ENCODE data around the gene CLK3.

The CLK3 gene

DNA sequence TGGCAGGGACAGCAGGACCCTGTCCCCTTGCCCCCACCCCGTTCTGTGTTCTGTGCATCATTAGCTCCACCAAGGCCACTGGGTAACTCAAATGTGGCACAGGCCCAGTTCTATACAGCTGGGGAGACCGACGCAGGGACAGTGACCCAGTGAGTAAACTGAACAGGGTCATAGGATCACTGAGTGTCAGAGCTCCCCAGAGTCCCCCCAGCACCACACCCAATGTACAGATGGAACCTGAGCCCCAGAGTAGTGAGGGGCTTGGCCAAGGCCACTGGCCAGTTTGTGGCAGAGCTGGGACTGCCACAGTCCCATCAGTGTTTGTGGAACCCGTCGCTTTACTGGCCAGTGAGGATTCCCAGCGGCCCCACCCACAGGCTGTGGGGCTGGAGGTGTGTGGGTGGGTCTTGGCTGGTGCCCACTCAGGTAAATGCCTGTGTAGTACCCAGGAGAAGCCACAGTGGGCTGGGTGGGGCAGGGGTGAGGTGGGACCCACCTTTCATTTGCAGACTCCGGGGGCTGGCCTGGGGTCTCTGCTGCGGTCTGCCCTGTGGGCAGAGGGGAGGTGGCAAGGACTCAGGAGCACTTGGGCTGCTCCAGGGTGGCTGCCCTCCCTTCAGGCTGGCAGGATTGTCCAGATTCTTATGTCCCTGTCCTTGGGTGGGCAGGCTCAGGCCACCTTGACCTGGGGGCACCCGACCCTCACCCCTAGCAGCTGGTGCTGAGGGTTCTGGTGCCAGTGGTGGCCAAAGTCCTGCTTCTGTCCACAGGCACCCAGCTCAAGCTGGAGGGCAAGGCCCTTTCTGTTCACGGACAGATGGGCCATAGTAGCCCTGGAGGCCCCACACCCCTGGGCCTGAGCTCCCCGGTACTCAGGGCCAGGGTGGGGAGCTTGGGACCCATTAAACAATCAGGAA is 11.6 kb upstream of the CLK3 start:
- no peak for DNase-seq

DNA sequence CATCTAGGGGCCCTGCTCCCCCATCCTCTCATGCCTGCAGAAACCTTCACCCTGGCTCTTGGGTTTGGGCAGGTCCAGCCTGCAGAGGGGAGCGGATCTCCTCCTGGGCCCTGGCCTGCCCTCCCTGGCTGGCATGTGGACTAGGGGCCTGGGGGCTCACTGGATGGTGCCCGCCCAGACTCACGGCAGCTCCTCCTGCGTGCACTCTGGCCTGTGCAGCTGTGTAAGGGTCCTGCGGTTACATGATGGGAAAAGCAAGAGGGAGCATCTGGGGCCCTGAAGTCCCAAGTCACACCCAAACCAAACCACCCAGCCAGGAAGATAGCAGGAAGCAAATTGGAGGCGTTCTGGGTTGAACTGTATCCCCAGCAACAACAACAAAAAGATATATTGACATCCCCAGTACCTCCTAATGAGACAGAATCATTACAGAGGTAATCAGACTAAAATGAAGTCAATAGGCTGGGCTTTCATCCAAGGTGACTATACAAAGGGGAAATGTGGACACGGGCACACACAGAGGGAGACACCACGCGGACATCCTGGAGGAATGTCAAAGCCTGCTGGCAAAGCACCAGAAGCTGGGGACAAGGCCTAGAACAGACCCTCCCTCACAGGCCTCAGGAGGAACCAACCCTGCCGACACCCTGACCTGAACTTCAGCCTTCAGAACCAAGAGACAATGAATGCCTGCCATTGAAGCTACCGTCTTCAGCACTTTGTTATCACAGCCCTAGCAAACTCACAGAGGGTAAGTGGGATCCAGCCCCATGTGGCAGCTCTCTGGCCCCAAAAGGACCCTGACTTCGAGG is 10.4 kb upstream of the CLK3 start:
- no peak for DNase-seq

DNA sequence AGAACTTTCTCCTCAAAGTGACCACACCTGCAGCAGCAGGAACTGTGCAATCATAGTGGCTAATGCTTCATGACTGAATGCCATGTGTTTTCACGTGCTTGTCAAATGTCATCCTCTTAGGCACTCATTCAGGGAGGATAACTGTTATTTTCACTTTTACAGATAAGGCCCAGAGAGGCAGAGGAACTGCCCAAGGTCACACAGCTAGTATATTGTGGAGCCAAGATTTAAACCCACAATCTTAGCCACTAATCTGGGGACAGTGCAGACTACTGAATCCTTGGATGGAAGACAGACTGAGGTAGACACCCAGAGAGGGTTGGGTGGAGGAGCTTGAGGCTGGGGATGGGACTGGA is 9.9 kb upstream of the CLK3 start:
- no peak for DNase-seq

DNA sequence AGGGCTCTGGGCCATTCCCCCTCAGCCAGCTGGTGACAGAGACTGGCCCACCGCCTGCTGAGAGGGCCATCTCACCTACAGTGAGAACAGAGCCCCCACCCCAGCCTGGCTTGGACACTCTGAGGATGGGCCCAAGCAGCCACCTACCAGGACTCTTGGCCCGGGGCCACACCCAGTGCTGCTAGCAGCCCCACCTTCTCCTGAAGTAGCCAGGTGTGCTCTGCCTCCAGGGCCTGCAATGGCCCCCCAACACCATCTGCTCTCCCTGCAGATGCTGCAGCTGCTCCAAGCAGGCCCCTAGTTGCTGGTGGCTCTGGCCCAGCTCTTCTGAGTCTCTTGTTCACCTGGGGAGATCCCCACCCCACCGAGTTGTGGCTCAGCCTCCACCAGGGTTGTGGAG is 6.8 kb upstream of the CLK3 start:
- DNase-seq, result no peak

DNA sequence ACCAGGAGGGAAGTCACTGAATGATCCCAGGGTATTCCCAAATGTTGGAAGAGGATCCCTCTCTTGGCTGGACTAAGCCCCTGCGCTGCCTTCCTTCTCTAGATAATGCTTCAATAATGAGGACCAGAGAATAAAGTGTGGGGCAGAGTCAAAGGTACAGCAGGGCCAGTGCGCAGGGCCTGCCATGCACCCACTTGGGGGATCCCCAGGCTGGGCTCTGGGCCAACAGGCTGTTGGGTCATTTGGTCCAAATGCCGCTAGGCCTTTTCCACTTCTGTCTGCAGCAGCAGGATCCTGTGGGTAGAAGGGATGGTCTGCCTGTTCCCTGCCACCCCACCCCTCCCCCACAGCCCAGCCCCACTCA is 5.7 kb upstream of the CLK3 start:
- no peak for DNase-seq

DNA sequence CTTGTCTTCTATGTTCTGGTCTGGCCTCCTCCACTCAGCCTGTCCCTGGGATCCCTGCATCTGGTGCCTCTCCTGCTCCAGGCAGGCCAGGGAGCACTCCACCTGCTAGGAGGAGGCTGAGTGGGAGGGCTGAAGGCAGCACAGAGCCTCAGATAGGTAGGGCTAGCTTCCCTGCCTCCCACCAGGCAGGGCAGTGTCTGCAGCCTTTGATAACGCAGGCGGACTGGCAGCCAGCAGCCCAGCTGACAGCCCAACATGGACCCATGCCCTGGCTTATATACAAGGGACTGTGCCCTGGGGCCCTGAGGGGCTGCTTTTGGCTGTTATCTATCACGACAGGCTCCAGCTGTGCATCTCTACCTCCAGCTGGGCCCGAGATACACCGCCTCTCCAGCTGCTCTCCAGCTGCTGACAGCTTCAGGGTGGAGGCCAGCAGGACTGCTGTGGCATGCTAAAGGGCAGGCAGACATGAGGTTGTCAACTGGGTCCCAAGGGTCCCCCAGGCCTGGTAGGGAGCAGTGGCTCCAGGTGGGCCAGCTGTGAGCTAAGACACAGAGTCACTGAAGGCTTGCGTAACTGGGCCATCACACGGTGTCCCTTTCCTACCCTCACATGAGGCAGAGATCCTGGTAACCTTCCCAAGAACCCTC is 5.2 kb upstream of the CLK3 start:
- DNase-seq, result no peak

DNA sequence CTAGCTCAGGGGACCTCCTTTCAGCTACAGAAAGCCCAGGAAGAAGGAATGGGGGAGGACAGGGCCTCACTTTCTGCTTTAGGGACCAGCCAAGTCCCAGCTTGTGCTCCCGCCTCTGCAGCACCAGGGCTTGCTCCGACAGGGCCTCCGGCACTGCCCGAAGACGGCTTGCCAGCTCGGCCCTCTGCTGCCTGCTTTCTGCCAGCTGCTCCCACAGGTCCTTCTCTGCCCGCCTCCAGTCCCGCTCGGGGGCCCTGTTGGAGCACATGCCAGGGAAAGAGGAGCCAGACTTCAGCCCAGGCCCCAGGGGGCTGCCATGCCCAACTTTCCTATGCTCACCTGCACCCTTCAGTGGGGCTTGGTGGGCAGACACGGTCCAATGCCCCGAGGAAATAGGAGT is 4.3 kb upstream of the CLK3 start:
- no peak for DNase-seq

DNA sequence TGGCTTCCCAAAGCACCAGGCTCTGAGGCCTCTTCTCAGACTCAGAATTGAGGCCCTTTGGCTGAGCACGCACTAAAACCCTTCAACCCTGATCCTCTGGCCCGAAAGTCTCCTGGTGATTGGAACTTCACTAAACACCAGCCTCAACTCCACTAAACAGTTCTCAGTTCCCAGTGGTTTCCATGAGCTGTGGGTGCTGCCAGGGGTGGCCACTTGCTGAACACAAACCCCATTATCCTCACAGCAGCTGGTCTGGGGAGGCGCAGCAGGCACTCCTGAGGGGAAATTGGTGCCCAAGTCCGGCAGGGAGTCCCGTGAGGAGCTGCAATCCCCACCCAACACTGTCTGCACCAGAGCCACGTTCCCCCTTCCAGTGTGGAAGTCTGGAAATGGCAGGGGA is 3.8 kb upstream of the CLK3 start:
- no peak for DNase-seq

DNA sequence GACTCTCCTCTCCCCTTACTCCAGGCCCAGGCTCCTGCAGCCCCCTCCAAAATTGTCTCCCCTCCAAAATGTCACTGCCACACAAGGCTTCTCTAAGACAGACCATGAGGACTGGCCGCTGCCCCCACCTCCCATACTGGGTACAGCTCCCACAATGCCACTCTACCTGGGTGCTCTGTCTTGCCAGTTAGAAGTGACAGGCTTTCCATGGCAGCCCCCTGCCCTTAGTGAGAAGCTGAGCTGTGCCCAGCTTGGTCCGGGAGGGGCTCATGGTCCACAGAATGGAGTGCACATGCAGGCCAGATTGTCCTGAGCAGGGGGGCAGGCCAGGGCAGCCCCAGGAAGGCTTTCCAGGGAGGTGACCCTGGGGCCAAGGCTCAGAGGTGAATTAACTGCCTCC is 3.0 kb upstream of the CLK3 start:
- DNase-seq, result no peak

DNA sequence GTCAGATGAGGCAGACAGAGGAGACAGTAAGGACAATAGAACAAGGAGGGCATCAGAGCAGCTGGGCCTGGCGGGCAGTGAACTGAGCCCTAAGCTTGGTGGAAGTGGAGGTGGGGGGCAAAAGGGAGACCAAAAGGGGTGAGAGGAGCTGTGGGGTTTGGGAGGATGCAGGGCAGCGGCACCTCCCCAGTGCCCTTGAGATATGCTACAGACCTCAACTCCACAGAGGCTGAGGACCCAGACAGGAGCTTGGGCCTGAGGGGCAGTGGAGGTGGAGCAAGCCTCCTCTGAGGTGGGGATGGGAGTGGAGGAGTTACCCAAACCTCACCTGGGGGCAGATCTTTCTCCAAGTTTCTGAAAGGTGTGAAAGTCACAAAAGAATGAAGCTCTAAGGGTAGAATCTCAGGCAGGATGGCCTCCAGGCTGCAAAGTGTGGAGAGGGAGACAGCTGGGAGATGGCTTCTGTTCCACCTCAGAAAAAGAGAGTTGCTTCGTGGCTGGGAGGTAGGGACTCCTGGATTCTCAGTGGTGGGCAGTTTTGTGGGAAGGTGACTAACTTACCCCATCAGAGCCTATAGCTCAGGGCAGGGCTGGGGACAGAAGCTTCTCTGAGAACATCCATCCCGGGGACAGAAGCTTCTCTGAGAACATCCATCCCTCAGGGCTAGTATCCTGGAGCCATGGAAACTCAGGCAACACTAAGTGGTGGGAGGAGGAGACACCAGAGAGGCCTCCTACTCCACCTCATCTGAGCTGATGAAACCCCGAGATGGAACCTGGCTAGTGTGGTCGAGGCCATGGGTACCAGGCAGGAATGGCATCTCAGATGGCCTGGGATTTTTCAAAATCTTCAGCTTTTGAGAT is 2.3 kb upstream of the CLK3 start:
- DNase-seq, result no peak

DNA sequence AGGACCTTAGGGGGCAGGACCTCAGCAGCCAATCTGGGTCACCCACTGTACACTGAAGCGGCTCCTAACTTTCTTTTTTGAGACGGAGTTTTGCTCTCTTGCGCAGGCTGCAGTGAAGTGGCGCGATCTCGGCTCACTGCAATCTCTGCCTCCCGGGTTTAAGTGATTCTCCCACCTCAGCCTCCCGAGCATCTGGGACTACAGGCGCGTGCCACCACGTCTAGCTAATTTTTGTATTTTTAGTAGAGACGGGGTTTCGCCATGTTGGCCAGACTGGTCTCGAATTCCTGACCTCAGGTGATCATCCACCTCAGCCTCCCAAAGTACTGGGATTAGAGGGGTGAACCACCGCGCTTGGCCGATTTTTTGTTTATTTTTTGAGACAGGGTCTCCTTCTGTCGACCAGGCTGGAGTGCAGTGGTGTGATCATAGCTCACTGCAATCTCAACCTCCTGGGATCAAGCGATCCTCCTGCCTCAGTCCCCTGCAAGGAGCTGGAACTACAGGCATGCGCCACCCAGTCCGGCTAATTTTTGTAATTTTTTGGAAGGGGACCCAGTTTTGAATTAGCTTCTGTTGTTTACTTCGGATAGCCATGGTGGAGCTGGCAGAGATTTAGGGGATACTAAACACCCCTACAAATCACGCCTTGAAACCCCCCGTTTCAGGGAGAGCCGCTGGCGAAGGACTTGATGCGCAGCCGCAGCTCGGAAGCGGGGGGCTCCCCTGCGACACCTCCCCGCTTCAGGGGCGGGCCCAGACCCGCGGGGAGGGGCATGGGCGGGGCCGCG is 1.5 kb upstream of the CLK3 start:
- no peak for DNase-seq

DNA sequence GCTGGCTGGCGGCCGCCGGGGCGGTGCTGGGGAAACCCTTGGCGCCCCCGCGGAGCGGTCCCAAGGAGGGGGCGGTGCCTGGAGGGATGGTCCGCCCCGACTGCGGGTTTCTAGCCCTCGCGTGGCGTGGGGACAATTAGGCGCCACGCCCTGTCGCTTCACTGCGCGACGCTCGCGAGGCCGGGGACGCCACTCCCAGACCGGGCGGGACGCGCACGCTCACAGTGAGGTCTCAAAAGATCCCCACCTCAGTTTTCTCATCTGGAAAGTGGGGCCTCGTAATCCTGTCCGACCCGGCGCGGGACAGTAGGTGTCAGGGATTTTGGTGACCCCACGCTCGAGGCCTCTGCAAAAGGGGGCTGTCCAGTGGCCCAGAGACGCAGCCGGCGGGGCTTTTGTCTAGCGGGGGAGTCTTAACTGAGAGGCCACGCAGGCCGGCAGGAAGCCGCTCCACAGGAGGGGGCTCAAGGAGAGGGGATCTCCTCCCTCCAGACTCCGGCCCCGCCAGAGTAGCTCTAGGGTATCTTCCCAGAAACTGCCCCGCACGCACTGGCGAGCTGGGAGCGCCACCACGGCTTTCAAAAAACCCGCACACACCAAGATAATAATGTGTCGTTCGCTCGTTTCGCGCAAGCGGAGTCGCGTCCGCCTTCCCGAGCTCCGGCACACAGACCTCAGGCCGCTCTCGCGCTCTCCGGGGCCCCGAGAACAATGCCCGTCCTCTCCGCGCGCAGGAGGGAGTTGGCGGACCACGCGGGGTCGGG is 710 bp upstream of the CLK3 start:
- DNase-seq, result no peak

DNA sequence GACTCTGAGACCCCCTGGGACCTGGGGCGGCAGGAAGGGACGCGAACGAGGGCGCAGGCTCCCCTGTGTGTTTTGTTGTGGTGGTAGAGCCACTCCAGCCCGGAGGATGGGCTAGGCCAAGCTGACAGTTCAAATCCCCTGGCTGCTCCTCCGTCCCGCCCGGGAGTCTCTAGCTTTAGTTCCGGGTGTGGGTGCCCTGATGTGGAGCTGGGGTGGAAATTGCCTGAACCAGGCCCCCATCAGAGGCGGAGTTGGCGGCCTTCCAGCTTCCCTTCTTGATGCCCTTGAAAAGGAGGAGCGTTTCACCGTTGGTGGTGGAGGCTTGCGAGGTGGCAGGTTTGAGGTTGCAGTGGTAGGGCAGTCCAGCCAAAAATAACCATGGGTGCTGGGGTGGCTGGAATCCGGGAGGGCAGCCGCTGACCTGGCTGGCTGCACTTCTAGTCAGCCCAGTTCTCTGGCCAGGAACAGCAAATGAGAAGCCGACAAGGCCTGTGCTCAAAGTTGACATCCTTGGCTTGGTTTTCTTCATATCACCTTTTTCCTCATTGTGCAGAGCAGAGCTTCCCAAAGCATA is 817 bp downstream of the CLK3 start:
- DNase-seq, result no peak

DNA sequence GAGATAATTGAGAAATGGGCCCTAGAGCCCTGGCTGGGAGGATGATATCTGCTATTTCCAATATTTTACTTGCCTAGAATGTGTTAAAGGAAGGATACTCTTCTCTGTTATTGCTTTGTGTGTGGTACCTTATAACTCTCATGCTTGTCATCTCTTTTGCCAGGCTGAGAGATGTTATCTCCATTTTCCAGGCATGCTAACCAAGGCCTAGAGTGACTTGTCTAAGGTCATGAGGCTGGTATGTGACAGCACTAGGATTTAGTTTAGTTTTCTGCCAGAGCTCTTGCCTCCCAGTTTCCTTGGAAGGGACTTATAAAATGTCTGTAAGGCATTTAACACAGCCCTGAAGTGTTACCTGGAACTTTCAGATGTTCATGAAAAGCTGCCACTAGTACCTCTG is 1.4 kb downstream of the CLK3 start:
- DNase-seq, result no peak

DNA sequence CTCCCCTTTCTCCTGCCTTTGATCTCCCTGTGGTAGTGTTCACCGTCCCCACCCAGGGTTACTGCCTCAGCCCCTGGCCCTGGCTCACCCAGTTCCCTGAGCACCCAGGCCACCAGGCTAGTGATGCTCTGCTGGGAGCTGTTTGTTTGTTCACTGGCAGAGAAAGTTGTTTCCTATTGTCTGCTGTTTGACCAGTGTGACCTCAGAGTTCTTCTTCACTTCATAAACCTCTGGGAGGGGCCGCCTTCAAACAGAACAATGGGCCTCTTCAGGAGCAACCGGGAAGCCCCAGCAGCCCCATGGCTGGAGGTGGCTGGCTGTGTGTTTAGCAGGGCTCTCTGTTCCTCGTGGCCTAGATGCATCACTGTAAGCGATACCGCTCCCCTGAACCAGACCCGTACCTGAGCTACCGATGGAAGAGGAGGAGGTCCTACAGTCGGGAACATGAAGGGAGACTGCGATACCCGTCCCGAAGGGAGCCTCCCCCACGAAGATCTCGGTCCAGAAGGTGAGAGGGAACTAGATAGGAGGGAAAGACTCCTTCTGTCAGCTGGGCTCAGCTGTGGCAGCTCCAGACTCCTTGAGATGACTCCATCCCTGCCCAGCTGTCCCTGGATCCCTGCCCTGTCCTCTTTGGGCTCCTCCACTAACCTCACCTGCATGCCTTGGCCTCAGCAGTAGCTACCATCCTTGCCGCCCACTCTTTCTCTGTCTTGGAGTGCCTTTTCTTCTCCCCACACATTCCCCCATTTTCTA is 3.4 kb downstream of the CLK3 start:
- DNase-seq, result no peak

DNA sequence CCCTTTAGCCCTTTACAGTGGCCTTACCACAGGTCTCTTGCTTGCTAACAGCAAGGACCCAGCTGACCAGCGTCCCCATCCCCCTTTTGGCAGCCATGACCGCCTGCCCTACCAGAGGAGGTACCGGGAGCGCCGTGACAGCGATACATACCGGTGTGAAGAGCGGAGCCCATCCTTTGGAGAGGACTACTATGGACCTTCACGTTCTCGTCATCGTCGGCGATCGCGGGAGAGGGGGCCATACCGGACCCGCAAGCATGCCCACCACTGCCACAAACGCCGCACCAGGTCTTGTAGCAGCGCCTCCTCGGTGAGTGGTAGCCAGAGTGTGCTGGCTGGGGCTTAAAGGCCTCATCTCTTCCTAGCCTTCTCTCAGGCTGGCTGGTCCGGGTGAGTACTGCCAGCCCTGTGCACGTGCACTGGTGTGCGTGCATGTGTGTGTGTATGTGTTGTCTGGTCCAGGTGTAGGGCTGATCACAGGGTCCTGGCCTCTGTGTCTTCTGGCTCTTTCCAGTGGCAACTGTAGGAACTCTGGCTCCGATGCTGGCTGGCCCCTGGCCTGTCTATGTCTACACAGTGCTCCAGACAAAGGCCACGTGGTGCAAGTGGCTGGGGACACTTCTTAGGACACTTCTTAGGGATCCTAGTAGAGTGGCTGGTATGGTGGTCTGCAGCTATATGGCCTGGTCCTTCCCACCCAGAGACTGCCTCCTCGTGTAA is 4.4 kb downstream of the CLK3 start:
- DNase-seq, result no peak

DNA sequence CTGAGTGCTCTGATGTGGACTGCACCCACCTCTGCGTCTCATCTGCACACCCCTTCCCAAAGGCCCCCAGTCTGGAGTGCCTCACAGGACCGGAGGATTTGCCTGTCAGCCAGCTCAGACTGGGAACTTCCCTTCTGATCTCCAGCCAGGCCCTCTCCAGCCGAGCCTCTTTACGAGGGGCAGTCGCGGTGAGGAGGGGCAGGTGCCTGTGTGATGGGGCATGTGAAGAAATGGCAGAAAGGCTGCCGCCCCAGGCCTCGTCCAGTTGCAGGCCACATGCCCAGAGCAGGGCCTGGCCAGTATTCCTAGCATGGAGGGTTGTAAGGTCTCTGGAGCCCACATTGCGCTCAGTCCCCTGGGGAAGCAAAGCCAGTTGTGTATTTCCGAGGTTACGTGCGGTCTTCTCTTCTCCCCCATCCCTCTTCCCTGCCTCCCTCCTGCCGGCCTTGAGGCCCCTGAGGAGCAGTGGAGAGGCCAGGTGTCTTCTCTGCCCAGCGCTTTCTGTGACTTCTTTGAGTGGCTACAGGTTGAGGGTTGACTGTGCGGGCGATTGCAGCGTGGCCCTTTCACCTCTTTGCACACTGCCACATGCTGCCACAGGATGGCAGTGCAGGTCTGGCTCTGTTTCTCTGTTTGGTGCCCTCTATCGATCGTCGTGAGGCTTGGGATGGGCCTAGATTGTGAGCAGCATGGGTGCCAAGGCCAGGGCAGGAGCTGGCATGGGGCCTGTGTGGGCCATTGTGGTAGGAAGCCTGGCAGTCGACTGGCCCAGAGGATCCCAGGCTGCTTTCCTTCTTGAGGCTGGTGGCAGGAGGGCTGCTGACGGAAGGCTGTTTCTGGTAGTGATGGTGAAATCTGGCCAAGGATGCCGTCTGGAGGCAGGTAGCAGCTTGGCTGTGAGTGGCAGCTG is 5.3 kb downstream of the CLK3 start:
- no peak for DNase-seq

DNA sequence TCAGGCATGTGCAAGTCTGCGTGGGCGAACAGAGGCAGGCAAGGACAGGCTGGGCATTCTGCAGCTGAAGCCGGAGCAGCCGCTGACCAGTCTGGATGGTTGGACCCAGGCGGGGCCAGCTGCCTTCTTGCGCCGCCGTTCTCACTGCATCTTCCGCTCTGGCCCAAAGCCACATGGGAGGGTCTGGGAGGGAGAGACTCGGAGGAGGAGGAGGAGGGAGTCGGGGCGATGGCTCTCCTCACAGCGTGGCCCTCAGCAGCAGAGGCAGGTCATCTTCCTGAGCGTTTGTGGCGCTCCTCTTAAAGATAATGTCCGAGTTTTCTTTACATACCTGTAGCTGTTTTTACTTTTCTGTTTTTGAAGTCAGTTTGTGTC is 5.9 kb downstream of the CLK3 start:
- DNase-seq, result no peak
